ENCODE results near the gene TMEM192. TPM values are rescaled to one million over a fixed set of nuclear protein-coding genes. Genes with fewer than 3 reads are reported as not detected.

Gene TMEM192
- total and polyA plus RNA-seq, 2 of the 13 experiments (the other 11 are each of a cell fraction or from before 2014, with no cell fraction given), result 19.8 to 19.9 TPM

DNA sequence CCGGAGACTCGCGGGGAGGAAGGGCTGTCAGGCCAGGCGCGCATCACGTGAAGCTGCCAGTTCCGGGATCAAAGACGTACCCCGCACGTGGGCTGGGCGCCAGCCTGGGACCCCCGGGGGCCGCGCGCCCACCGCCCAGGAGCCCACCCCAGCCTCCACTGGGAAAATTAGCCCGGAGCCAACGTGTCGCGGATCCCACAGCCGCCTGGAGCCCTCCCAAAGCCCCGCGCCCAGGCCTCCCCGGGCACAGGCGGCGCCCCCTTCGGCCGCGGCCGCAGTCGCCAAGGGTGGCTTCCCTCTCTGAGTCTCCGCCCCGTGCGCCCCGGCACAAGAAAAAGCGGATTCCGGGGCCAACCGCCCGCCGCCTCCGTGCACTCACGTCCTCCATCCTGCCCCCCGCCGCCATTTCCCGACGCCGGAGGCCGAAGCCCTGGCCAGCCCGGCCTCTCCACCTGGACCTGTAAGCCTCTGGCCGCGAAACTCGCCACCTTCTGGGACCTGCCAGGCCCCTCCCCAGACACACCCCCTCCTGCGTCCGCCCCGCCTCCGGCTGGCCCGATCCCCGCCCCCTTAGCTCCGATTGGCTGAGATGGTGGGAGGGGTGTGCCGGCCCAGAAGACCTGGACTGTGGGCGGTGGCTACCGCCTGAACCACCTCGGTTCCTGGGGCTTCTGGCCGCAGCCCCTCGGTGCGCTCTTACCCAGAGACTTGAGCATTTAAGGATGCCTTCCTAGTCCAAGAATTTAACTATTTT is at the start of gene TMEM192 (continued):
- TF ChIP-seq HNF1B (CRISPR knock-in tag; IDR thresholded peaks at IDR 0.05) (peak; percentile 42; the same call in 1 of the 2 replicates), ZNF607 (CRISPR knock-in tag; IDR thresholded peaks at IDR 0.05; ENCODE audit: borderline replicate concordance) (peak; percentile 63; the same call in 1 of the 2 replicates), SP4 (CRISPR knock-in tag; IDR thresholded peaks at IDR 0.05) (peak; percentile 97), BORCS8-MEF2B (CRISPR knock-in tag; IDR thresholded peaks at IDR 0.05) (peak; percentile 65; the same call in 1 of the 2 replicates), HES4 (CRISPR knock-in tag; IDR thresholded peaks at IDR 0.05; ENCODE audit: borderline replicate concordance) (peak; percentile 30), PLRG1 (conservative IDR thresholded peaks at IDR 0.05) (no peak), TEAD2 (CRISPR knock-in tag; IDR thresholded peaks at IDR 0.05) (peak; percentile 29; the same call in 1 of the 2 replicates), ZNF329 (CRISPR knock-in tag; IDR thresholded peaks at IDR 0.05; ENCODE audit: low read depth) (no peak), ZFP1 (CRISPR knock-in tag; IDR thresholded peaks at IDR 0.05) (no peak), TFDP2 (CRISPR knock-in tag; IDR thresholded peaks at IDR 0.05) (peak; percentile 30), ZSCAN12 (CRISPR knock-in tag; IDR thresholded peaks at IDR 0.05) (no peak), HMG20B (CRISPR knock-in tag; conservative IDR thresholded peaks at IDR 0.05) (no peak), POGK (CRISPR knock-in tag; conservative IDR thresholded peaks at IDR 0.05) (no peak), NFKBIZ (CRISPR knock-in tag; IDR thresholded peaks at IDR 0.05) (no peak), ZZZ3 (CRISPR knock-in tag; IDR thresholded peaks at IDR 0.05; ENCODE audit: borderline replicate concordance) (no peak; the same call in 1 of the 2 replicates), ZBTB39 (CRISPR knock-in tag; IDR thresholded peaks at IDR 0.05) (0 out of 2 replicates have a peak, but pooled peaks have one; percentile 61), NR2C2 (CRISPR knock-in tag; IDR thresholded peaks at IDR 0.05; ENCODE audit: borderline replicate concordance) (peak; percentile 62), CREM (IDR thresholded peaks at IDR 0.05) (no peak), CREM (CRISPR knock-in tag; IDR thresholded peaks at IDR 0.05) (no peak), KLF9 (CRISPR knock-in tag; IDR thresholded peaks at IDR 0.05; ENCODE audit: low read depth) (no peak), MTERF4 (CRISPR knock-in tag; IDR thresholded peaks at IDR 0.05) (peak; percentile 85), EHMT2 (IDR thresholded peaks at IDR 0.05; ENCODE audit: borderline replicate concordance, low read depth, low read length) (no peak), SALL2 (CRISPR knock-in tag; IDR thresholded peaks at IDR 0.05) (peak; percentile 54; the same call in 1 of the 2 replicates)

Data from HepG2 (cell line).